Neural progenitor cell (in vitro differentiated cells): ENCODE data around the gene MYOZ3. TPM values are rescaled to one million over a fixed set of nuclear protein-coding genes. Genes with fewer than 3 reads are reported as not detected.

Experiments
- DNase-seq: peaks from one replicate; pipeline ENCODE4 v3.0.0-alpha.2; 2016; ENCODE audit warnings: low spot score
- H2AFZ ChIP-seq: fragments of 200-600 bp; sonication (generic); replicated peaks from 2 replicates; pipeline ENCODE4 v1.6.1; 2016; ENCODE audit warnings: antibody characterized with exemption
- H3F3A ChIP-seq: fragments of 200-600 bp; sonication (generic); 2 replicates; pipeline ENCODE4 v1.6.1; 2016; ENCODE audit warnings: antibody characterized with exemption, low read depth
- H3K27ac ChIP-seq: fragments of 200-600 bp; sonication (generic); 2 replicates; pipeline ENCODE4 v1.5.1; 2016; ENCODE audit warnings: mild to moderate bottlenecking
- H3K27me3 ChIP-seq: fragments of 200-600 bp; sonication (generic); 2 replicates; pipeline ENCODE4 v1.6.1; 2016; ENCODE audit warnings: mild to moderate bottlenecking, moderate library complexity
- H3K36me3 ChIP-seq: fragments of 200-600 bp; sonication (generic); 2 replicates; pipeline ENCODE4 v1.5.1; 2016
- H3K4me1 ChIP-seq: fragments of 200-600 bp; sonication (generic); 2 replicates; pipeline ENCODE4 v1.6.1; 2016; ENCODE audit warnings: mixed run types
- H3K4me2 ChIP-seq: fragments of 200-600 bp; sonication (generic); 2 replicates; pipeline ENCODE4 v1.6.1; 2016
- H3K4me3 ChIP-seq: fragments of 200-600 bp; sonication (generic); 2 replicates; pipeline ENCODE4 v1.5.1; 2016
- H3K79me2 ChIP-seq: fragments of 200-600 bp; sonication (generic); 2 replicates; pipeline ENCODE4 v1.6.1; 2016; ENCODE audit warnings: low read depth
- H3K9ac ChIP-seq: fragments of 200-600 bp; sonication (generic); 2 replicates; pipeline ENCODE4 v1.6.1; 2016
- H3K9me3 ChIP-seq: fragments of 200-600 bp; sonication (generic); 2 replicates; pipeline ENCODE4 v1.5.1; 2016; ENCODE audit warnings: low read depth
- H4K20me1 ChIP-seq: fragments of 200-600 bp; sonication (generic); 2 replicates; pipeline ENCODE4 v1.6.1; 2016; ENCODE audit warnings: low read depth
- H3K27ac Mint-ChIP-seq: 3 replicates; pipeline ENCODE4 v1.8.0; 2021; ENCODE audit warnings: mixed read lengths
- H3K27me3 Mint-ChIP-seq: 2 replicates; pipeline ENCODE4 v1.8.0; 2022; ENCODE audit warnings: low read depth, mild to moderate bottlenecking, inconsistent platforms, moderate library complexity, mixed read lengths; ENCODE audit not compliant: insufficient read depth
- H3K36me3 Mint-ChIP-seq: 3 replicates; pipeline ENCODE4 v1.8.0; 2021; ENCODE audit warnings: mixed read lengths
- H3K4me1 Mint-ChIP-seq: 3 replicates; pipeline ENCODE4 v1.8.0; 2021; ENCODE audit warnings: mixed read lengths
- H3K4me3 Mint-ChIP-seq: 3 replicates; pipeline ENCODE4 v1.8.0; 2021; ENCODE audit warnings: mild to moderate bottlenecking, moderate library complexity, mixed read lengths
- H3K9me3 Mint-ChIP-seq: 3 replicates; pipeline ENCODE4 v1.8.0; 2020; ENCODE audit warnings: mixed read lengths
- EZH2 ChIP-seq: fragments of 200-600 bp; sonication (generic); IDR thresholded peaks from 2 replicates; pipeline ENCODE4 v1.6.1; 2017; ENCODE audit warnings: antibody characterized with exemption, mild to moderate bottlenecking, moderate library complexity
- EZH2phosphoT487 ChIP-seq: fragments of 200-600 bp; sonication (generic); IDR thresholded peaks from 2 replicates; pipeline ENCODE4 v1.6.1; 2017; ENCODE audit warnings: antibody characterized with exemption
- total RNA-seq: library from RNA; depleted of rRNA; stranded (reverse); fragments of >200 nt; gene quantifications from 2 replicates; pipeline ENCODE4 v1.2.3, GENCODE V29; 2015; ENCODE audit warnings: low replicate concordance
- TF ChIP-seq, protein P1 (sequence below): fragments of 200-600 bp; sonication (generic); IDR thresholded peaks from 2 replicates; pipeline ENCODE4 v1.5.1; 2017; ENCODE audit warnings: antibody characterized with exemption, mild to moderate bottlenecking

Gene MYOZ3
- total RNA-seq, 1 donor from 2014 or later, result 0.90 TPM

- Mint-ChIP-seq H3K27ac (no peak overlapping the region), H3K36me3 (no peaks in the 10 kb centered on the region), H3K9me3 (peaks cover under 1% of the 10 kb centered on the region), H3K4me3 (no peak overlapping the region), H3K4me1 (peaks cover 13% of the 10 kb centered on the region), H3K27me3 (peaks cover 21% of the 10 kb centered on the region)
- H3K4me1 ChIP-seq, result peaks cover 5% of the 10 kb centered on the region
- H2AFZ ChIP-seq, result no peak overlapping the region
- DNase-seq, result no peak
- peaks cover 33% of the 10 kb centered on the region for H3K27me3 ChIP-seq
- H3K9ac ChIP-seq, result no peak overlapping the region
- peaks cover 16% of the 10 kb centered on the region for H3F3A ChIP-seq
- H3K9me3 ChIP-seq, result no peaks in the 10 kb centered on the region
- H3K36me3 ChIP-seq, result no peaks in the 10 kb centered on the region
- no peaks in the 10 kb centered on the region for H3K79me2 ChIP-seq
- no peak for TF ChIP-seq EZH2
- TF ChIP-seq, protein P1, sequence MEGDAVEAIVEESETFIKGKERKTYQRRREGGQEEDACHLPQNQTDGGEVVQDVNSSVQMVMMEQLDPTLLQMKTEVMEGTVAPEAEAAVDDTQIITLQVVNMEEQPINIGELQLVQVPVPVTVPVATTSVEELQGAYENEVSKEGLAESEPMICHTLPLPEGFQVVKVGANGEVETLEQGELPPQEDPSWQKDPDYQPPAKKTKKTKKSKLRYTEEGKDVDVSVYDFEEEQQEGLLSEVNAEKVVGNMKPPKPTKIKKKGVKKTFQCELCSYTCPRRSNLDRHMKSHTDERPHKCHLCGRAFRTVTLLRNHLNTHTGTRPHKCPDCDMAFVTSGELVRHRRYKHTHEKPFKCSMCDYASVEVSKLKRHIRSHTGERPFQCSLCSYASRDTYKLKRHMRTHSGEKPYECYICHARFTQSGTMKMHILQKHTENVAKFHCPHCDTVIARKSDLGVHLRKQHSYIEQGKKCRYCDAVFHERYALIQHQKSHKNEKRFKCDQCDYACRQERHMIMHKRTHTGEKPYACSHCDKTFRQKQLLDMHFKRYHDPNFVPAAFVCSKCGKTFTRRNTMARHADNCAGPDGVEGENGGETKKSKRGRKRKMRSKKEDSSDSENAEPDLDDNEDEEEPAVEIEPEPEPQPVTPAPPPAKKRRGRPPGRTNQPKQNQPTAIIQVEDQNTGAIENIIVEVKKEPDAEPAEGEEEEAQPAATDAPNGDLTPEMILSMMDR, result no peak
- no peak for TF ChIP-seq EZH2phosphoT487
- H3K4me3 ChIP-seq, result no peak overlapping the region
- no peak overlapping the region for H3K27ac ChIP-seq
- H4K20me1 ChIP-seq, result no peaks in the 10 kb centered on the region
- no peak overlapping the region for H3K4me2 ChIP-seq
Observed at GRCh38 chr5:150674341-150674821, 13.3 kb downstream of the MYOZ3 start.

- Histone ChIP-seq H3K9me3 (no peaks in the 10 kb centered on the region), H3K36me3 (no peaks in the 10 kb centered on the region), H2AFZ (no peak overlapping the region), H3K4me1 (peaks cover 4% of the 10 kb centered on the region), H3K9ac (no peak overlapping the region), H3K4me2 (no peak overlapping the region), H4K20me1 (no peaks in the 10 kb centered on the region), H3K27me3 (peaks cover 32% of the 10 kb centered on the region), H3K4me3 (no peak overlapping the region), H3K27ac (no peak overlapping the region), H3F3A (peaks cover 14% of the 10 kb centered on the region), H3K79me2 (no peaks in the 10 kb centered on the region)
- Mint-ChIP-seq H3K27me3 (peaks cover 21% of the 10 kb centered on the region), H3K9me3 (no peaks in the 10 kb centered on the region), H3K27ac (no peak overlapping the region), H3K36me3 (no peaks in the 10 kb centered on the region), H3K4me3 (no peak overlapping the region), H3K4me1 (peaks cover 13% of the 10 kb centered on the region)
- no peak for DNase-seq
- no peak for TF ChIP-seq EZH2
- no peak for TF ChIP-seq EZH2phosphoT487
- TF ChIP-seq, protein P1, result no peak
Observed at GRCh38 chr5:150675069-150675468, 14.0 kb downstream of the MYOZ3 start.

GRCh38 chr5:150676578-150676977 lies 15.5 kb downstream of the MYOZ3 start:
- Mint-ChIP-seq H3K36me3 (no peaks in the 10 kb centered on the region), H3K4me1 (peaks cover 8% of the 10 kb centered on the region), H3K9me3 (no peaks in the 10 kb centered on the region), H3K27me3 (peaks cover 8% of the 10 kb centered on the region), H3K27ac (no peak overlapping the region), H3K4me3 (no peak overlapping the region)
- no peaks in the 10 kb centered on the region for H4K20me1 ChIP-seq
- peaks cover 17% of the 10 kb centered on the region for H3K27me3 ChIP-seq
- H3K27ac ChIP-seq, result no peak overlapping the region
- H3K4me2 ChIP-seq, result no peak overlapping the region
- H3F3A ChIP-seq, result no peaks in the 10 kb centered on the region
- H3K79me2 ChIP-seq, result no peaks in the 10 kb centered on the region
- H3K9me3 ChIP-seq, result no peaks in the 10 kb centered on the region
- DNase-seq, result no peak
- no peak overlapping the region for H2AFZ ChIP-seq
- H3K9ac ChIP-seq, result no peak overlapping the region
- H3K4me1 ChIP-seq, result no peaks in the 10 kb centered on the region
- no peaks in the 10 kb centered on the region for H3K36me3 ChIP-seq
- H3K4me3 ChIP-seq, result no peak overlapping the region
- TF ChIP-seq EZH2phosphoT487 (no peak), EZH2 (no peak)
- TF ChIP-seq, protein P1, result no peak
